Endothelial cell (in vitro differentiated cells): Measurements from ENCODE around the gene FRAS1. TPM values are rescaled to one million over a fixed set of nuclear protein-coding genes. Genes with fewer than 3 reads are reported as not detected.

Experiments
- DNase-seq: peaks from one replicate; pipeline ENCODE4 v3.0.0; 2021; ENCODE audit warnings: low spot score
- H3K27ac Mint-ChIP-seq: one replicate; pipeline ENCODE4 v1.8.0; 2021; ENCODE audit warnings: mixed read lengths, inconsistent platforms; ENCODE audit not compliant: unreplicated experiment
- H3K27me3 Mint-ChIP-seq: one replicate; pipeline ENCODE4 v1.8.0; 2021; ENCODE audit warnings: mild to moderate bottlenecking, moderate library complexity, mixed read lengths, inconsistent platforms; ENCODE audit not compliant: unreplicated experiment
- H3K36me3 Mint-ChIP-seq: one replicate; pipeline ENCODE4 v1.8.0; 2021; ENCODE audit warnings: mild to moderate bottlenecking, low read depth, mixed read lengths, inconsistent platforms; ENCODE audit not compliant: unreplicated experiment
- H3K4me1 Mint-ChIP-seq: one replicate; pipeline ENCODE4 v1.8.0; 2021; ENCODE audit warnings: mild to moderate bottlenecking, mixed read lengths, inconsistent platforms; ENCODE audit not compliant: unreplicated experiment
- H3K4me3 Mint-ChIP-seq: one replicate; pipeline ENCODE4 v1.8.0; 2021; ENCODE audit warnings: mild to moderate bottlenecking, mixed read lengths, inconsistent platforms; ENCODE audit not compliant: unreplicated experiment
- H3K9me3 Mint-ChIP-seq: one replicate; pipeline ENCODE4 v1.8.0; 2021; ENCODE audit warnings: mixed read lengths, inconsistent platforms; ENCODE audit not compliant: unreplicated experiment
- total RNA-seq: library from RNA; stranded (reverse); fragmentation: NEBNext Ultra II Directional; extraction: Animal tissue kit (Norgen Biotek cat#: 25700); gene quantifications from one replicate; pipeline ENCODE4 v1.2.1, GENCODE V29; 2021; ENCODE audit not compliant: unreplicated experiment
- TF ChIP-seq, protein P1 (sequence below): fragments of 200-600 bp; sonication (generic); IDR thresholded peaks from one replicate; pipeline ENCODE4 v1.5.0; 2021; ENCODE audit warnings: antibody characterized with exemption; ENCODE audit not compliant: unreplicated experiment

Gene FRAS1
- total RNA-seq, 1 donor from 2014 or later, result 51.7 TPM

GRCh38 chr4:78214078-78214477 lies 157.0 kb downstream of the FRAS1 start:
- Mint-ChIP-seq H3K4me3 (no peak overlapping the region), H3K4me1 (peaks cover 11% of the 10 kb centered on the region), H3K36me3 (no peaks in the 10 kb centered on the region), H3K27ac (no peak overlapping the region), H3K9me3 (no peaks in the 10 kb centered on the region), H3K27me3 (no peaks in the 10 kb centered on the region)
- no peak for DNase-seq
- TF ChIP-seq, protein P1, sequence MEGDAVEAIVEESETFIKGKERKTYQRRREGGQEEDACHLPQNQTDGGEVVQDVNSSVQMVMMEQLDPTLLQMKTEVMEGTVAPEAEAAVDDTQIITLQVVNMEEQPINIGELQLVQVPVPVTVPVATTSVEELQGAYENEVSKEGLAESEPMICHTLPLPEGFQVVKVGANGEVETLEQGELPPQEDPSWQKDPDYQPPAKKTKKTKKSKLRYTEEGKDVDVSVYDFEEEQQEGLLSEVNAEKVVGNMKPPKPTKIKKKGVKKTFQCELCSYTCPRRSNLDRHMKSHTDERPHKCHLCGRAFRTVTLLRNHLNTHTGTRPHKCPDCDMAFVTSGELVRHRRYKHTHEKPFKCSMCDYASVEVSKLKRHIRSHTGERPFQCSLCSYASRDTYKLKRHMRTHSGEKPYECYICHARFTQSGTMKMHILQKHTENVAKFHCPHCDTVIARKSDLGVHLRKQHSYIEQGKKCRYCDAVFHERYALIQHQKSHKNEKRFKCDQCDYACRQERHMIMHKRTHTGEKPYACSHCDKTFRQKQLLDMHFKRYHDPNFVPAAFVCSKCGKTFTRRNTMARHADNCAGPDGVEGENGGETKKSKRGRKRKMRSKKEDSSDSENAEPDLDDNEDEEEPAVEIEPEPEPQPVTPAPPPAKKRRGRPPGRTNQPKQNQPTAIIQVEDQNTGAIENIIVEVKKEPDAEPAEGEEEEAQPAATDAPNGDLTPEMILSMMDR, result no peak

- H3K27ac Mint-ChIP-seq, result no peak overlapping the region
- no peaks in the 10 kb centered on the region for H3K36me3 Mint-ChIP-seq
- no peaks in the 10 kb centered on the region for H3K9me3 Mint-ChIP-seq
- H3K27me3 Mint-ChIP-seq, result peaks cover 1% of the 10 kb centered on the region
- no peak for DNase-seq
- H3K4me1 Mint-ChIP-seq, result peaks cover 8% of the 10 kb centered on the region
- no peak overlapping the region for H3K4me3 Mint-ChIP-seq
- TF ChIP-seq, protein P1, result no peak
Observed at GRCh38 chr4:78217557-78217956, 160.4 kb downstream of the FRAS1 start.

DNA sequence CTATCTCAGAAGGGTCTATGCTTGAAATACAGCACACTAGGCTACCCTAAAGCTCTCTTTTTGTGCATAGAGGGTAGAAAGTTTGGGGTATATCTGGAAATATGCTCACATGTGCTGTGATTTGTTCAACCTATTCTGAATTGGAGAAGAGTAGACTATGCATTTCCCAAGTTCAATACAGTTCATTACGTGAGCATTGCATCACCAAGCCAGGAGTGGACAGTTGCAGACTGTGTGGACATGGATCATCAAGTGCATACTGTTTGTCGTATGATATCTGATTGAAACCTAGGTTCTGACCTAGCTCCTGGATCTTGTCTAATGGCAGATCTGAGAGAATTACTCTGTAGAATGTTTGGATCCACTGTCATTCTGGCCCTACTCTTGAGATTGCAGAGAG lies 161.1 kb downstream of the FRAS1 start:
- Mint-ChIP-seq H3K4me3 (no peak overlapping the region), H3K27ac (no peak overlapping the region), H3K27me3 (peaks cover 1% of the 10 kb centered on the region), H3K4me1 (peaks cover 15% of the 10 kb centered on the region), H3K9me3 (no peaks in the 10 kb centered on the region), H3K36me3 (no peaks in the 10 kb centered on the region)
- DNase-seq, result no peak
- TF ChIP-seq, protein P1, result no peak

GRCh38 chr4:78219825-78220224 lies 162.7 kb downstream of the FRAS1 start:
- Mint-ChIP-seq H3K27me3 (peaks cover 1% of the 10 kb centered on the region), H3K4me3 (no peak overlapping the region), H3K9me3 (no peaks in the 10 kb centered on the region), H3K4me1 (peaks cover 17% of the 10 kb centered on the region), H3K27ac (no peak overlapping the region), H3K36me3 (no peaks in the 10 kb centered on the region)
- DNase-seq, result no peak
- TF ChIP-seq, protein P1, result no peak

GRCh38 chr4:78220283-78220682 lies 163.2 kb downstream of the FRAS1 start:
- H3K9me3 Mint-ChIP-seq, result no peaks in the 10 kb centered on the region
- no peak overlapping the region for H3K27ac Mint-ChIP-seq
- H3K36me3 Mint-ChIP-seq, result no peaks in the 10 kb centered on the region
- peaks cover 17% of the 10 kb centered on the region for H3K4me1 Mint-ChIP-seq
- TF ChIP-seq, protein P1, result no peak
- H3K4me3 Mint-ChIP-seq, result no peak overlapping the region
- no peak for DNase-seq
- peaks cover 1% of the 10 kb centered on the region for H3K27me3 Mint-ChIP-seq
